HEK293T (cell line): ENCODE results near the gene OR56A5.

ENCODE experiments used
- ARNT ChIP-seq: fragments of 450-650 bp; IDR thresholded peaks from 2 replicates; pipeline ENCODE4 v1.6.1; 2017; ENCODE audit warnings: mild to moderate bottlenecking
- BHLHE40 ChIP-seq: fragments of 450-650 bp; IDR thresholded peaks from 2 replicates; pipeline ENCODE4 v1.6.1; 2016; ENCODE audit warnings: mild to moderate bottlenecking, moderate library complexity, borderline replicate concordance
- FOXA1 ChIP-seq: fragments of 450-650 bp; IDR thresholded peaks from 2 replicates; pipeline ENCODE4 v1.6.1; 2016; ENCODE audit warnings: mild to moderate bottlenecking
- FOXK2 ChIP-seq: fragments of 450-650 bp; IDR thresholded peaks from 2 replicates; pipeline ENCODE4 v1.6.1; 2016; ENCODE audit warnings: mild to moderate bottlenecking
- FOXM1 ChIP-seq: fragments of 450-650 bp; IDR thresholded peaks from 2 replicates; pipeline ENCODE4 v1.6.1; 2017; ENCODE audit warnings: mild to moderate bottlenecking, borderline replicate concordance
- NFRKB ChIP-seq: fragments of 450-650 bp; IDR thresholded peaks from 2 replicates; pipeline ENCODE4 v1.6.1; 2016; ENCODE audit warnings: mild to moderate bottlenecking, moderate library complexity
- SP1 ChIP-seq: fragments of 450-650 bp; IDR thresholded peaks from 2 replicates; pipeline ENCODE4 v1.6.1; 2017
- SUZ12 ChIP-seq: fragments of 450-650 bp; IDR thresholded peaks from 2 replicates; pipeline ENCODE4 v1.6.1; 2016; ENCODE audit warnings: mild to moderate bottlenecking
- TARDBP ChIP-seq: fragments of 450-650 bp; IDR thresholded peaks from 2 replicates; pipeline ENCODE4 v1.6.1; 2016

- TF ChIP-seq NFRKB (no peak), FOXK2 (no peak), SUZ12 (no peak), FOXM1 (no peak), SP1 (no peak), BHLHE40 (no peak), FOXA1 (no peak), ARNT (no peak), TARDBP (no peak)
These were observed 586 bp downstream of the OR56A5 start for GRCh38 chr11:5967708-5968107.
